HT1080 (cell line): ENCODE measurements around the gene DAPK2. TPM values are rescaled to one million over a fixed set of nuclear protein-coding genes. Genes with fewer than 3 reads are reported as not detected.
A peak's percentile ranks its signal among the peaks of the same experiment; 100 is the strongest.
"Not testable (repeated sequence)": the region's sequence is repeated elsewhere in the genome, so short reads cannot be mapped to it uniquely, and the experiment has no call there.

Experiments
- DNase-seq: peaks from one replicate; pipeline ENCODE4 v3.0.0-alpha.2; 2015; ENCODE audit warnings: low read depth
- total RNA-seq: library from RNA; depleted of rRNA; stranded (reverse); fragments of >200 nt; shearing (Covaris generic); gene quantifications from 2 replicates; pipeline ENCODE4 v1.2.3, GENCODE V29; 2014

Gene DAPK2
- total RNA-seq, 1 experiment from 2014 or later, result 0.43 TPM

DNA sequence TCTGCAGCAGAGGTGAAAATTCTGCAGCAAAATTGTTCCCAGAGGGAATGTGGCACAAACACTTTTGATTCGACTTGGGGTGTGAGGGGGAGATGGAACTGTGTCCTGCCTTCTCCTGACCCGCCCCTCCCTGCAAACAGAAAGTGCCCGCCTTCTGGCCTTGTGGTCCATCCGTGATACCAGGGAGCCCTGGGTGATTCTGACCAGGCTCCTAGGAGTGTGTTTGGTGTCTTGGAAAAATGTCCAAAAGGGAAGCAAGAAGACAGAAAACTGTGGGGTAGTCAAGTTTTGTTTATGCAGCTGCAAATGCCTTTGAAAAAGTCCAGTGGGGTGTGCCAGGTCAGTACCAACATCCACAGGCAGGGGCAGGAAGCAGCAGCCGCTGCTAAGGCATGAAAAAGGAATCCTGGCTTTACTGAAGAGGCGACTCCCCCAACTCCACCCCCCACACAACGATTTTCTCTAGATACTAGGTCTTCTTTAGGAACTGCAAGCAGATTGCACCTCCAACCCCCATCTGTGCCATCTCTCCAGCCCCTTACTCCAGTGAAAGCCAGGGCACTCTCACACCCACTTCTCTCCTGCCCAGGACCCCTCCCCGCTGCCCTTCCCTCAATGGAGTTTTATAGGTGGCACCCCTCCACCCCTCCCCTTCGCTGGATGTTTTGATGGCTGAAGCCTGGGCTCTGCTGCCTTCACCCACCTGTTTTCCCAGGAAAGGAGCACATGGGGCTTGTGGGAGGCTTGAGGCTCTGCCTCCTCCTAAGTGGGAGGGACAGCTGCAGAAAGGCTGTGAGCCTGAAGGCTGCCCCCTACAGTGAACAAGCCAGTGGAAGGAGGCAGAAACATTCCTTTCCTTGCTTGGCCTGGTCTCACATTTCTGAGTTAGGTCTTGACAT lies 130.2 kb downstream of the DAPK2 start:
- DNase-seq, result peak; percentile 31

DNA sequence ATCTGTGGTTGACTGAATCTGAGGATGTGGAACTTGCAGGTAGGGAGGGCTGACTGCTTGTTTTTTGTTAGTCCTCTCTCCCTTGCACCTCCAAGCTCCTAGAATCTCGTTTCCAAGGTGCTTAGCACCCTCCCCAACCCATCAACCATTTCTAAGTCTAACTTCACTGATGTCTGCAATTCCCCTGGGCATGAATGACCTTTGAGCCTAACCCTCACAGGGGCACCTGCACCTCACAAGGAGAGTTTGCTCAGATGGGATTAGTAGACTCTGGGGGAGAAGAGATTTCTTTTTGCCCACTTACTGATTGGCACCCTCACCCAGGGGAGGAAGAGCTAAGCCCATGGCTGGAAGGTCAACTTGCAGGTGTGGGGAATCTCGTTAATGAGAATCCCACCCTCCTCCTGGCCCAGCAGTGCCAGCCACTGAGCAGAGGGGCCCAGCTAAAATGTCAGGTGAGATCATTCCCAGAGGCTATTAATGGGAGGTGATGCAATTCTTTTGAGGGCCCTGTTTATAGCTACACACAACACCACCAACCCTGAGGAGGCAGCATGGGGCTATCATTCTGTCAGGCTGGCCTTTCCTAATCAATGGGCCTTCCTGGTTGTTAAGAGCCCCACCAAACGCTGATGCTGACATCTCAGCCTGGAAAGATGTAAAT lies 130.9 kb downstream of the DAPK2 start:
- no peak for DNase-seq

DNA sequence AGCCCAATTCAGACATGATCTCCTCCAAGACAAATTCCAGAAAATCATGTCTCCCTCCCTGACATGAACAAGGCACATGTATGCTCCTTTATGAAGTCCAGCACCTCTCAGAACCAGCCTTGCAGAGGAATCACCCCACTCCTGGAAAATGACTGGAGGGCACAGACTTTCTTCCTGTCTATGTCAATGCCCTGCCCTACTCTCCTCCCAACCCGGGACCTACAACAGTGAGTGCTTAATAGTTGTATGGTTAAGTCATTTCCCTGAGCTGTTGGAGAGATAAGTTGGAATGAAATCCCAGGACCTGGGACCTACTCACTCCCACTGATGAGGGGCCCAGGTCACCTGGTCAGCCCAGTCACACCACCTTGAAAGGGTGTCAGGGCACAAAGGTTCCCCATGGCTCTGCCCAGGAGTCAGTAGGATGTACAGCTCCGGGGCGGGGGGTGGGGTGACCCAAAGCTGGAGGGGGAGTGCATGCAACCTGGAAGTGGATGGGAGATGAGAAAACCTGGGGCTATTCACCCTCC lies 132.4 kb downstream of the DAPK2 start:
- DNase-seq, result no peak

DNA sequence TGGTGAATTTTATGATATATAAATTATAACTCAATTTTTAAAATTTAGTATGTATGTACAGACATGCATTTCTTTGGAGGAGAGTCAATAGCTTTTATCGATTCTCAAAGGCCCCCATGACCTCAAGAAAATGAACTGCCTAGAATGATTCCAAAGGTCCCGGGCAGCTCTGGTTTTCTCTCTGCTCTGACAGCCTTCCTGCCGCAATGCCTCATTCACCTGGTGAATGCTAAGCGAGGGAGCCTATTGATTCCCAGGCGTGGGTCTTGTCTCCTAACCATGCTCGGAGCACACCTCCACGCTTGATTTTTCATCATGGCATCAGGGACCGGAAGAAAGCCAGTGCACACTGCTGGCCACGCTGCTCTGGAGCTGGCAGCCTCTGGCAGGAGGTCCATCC lies 132.9 kb downstream of the DAPK2 start:
- no peak for DNase-seq

DNA sequence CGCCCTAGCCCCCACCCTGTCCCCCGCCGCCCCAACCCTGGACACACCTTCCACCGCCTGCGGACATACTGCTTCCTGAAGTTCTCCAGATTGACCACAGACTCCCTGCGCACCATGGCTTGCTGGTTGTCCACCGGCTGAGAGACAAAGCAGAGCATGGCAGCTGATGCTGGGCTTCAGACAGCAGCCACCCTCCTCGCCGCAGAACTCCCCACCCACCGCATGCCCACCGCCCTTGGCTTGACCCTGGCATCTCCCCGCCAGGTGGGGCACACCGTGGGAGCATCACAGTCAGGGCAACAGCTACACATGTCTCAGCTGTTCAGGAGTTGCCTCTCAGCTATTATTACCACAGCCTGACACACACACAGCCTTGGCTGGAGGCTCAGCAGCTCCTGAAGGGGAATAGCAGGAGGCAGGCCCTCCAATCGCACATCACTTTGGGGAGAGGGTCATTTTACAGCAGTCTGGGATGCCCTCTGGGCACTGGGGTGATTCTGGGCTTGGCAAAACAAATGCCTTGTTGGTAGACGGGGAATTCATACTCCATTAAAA lies 134.1 kb downstream of the DAPK2 start:
- DNase-seq, result no peak

DNA sequence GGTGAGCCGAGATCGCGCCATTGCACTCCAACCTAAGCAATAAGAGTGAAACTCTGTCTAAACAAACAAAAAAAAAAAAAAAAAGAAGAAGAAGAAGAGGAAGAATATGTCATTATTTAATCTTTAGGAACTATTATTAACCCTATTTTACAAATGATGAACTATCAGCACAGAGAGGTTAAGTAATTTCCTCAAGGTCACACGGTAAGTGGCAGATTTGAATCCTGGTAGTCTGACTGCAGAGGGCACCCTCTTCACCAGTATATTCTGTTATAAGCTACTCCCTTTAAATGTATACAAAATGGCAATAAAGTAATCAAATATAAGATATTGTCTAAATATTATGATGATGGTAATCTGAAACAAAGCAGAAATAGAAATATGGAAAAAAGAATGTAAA lies 135.1 kb downstream of the DAPK2 start:
- DNase-seq, result no peak

DNA sequence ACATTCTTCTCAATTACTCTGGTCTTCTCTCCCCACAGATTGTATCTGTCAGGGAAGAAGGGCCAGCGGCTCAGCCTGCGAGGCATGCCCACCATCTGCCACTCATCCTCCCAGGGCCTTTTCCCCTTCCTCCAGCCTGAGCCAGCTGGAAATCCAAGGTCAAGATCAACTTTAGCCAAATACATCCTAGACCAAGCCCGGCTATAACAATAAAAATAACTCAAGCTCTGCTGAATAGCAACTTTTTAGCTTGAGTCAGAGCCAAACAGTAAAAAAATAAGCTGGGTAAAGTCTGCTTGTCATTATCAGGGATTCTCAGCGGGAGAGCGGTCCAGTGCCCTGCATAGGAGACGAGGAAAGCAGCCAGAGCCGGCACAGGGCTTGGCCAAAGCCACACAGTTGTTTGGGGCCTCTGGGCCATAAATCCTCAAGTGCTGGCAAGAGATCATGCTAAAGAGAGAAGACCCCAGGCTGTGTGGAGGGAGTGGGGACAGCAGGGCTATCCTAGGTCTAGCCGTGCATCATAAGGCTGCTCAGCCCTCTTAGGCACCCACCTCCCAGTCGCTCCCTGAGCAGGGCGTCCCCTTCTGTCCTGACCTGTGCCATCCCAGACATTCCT lies 136.4 kb downstream of the DAPK2 start:
- DNase-seq, result no peak

DNA sequence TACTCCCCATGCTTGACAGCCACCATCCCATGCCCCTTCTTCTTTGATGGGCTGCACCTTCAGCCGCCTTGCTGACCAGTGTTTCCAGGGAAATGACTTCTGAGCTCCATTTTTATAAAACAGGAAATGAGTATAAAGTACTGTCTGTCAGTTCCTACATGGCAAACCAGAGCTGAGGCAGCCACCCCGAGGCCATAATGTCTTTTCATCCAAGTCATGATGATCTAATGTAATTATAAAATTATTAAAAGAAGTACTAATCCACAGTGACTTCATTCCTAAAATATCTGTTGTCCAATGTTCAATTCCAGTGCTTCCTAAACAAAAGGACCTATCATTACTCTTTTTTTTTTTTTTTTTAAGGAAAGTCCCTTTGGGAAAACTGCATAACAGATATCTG lies 137.3 kb downstream of the DAPK2 start:
- DNase-seq, result no peak

DNA sequence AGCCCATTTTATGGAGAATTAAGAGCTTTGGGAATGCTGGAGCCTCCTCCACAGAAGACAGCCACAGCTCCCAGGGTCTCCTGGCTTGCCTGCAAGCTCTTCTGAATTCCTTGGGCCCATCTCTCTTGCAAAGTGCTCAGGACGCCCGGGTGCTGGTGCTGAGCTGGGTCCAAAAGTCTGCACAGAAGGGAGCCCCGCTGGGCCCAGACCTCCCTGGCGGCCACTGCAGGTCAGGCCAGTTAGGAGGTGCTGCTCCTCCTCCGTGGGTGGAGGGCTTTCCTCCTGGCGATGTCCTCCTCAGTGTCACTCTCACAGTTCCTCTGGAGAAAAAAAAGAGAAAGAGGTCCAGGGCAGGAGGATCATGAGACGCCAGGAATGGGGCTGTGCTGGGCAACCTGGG lies 138.0 kb downstream of the DAPK2 start:
- no peak for DNase-seq

DNA sequence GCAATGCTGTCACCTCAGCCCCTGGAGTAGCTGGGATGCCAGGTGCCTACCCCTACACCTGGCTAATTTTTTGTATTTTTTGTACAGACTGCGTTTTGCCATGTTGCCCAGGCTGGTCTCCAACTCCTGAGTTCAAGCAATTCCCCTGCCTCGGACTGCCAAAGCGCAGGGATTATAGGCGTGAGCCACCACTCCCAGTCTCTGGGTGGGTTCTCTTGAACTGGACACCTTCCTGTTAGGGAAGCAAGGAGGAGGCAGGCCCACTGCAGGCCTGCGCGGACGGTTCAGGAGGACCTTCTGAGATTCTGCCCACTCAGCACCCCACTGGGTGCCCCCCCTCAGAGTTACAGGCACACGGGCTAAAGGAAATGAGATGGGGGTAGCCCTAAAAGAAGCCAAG lies 138.8 kb downstream of the DAPK2 start:
- DNase-seq, result no peak

DNA sequence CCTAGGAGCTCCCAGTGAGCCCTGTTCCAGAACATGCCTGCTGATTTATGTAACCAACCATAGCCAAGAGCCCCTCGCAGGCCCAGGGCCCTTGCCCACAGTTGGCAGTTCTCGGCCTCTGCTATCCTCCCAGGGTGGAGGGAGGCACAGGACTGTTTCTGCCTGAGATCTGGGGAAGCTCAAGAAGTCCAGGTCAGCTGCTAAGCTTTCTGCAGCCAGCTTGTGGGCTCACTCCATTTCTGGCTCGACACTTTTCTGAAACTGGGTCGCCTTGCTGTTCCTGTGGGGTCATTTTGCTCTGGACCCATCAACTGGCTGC lies 140.1 kb downstream of the DAPK2 start:
- no peak for DNase-seq

DNA sequence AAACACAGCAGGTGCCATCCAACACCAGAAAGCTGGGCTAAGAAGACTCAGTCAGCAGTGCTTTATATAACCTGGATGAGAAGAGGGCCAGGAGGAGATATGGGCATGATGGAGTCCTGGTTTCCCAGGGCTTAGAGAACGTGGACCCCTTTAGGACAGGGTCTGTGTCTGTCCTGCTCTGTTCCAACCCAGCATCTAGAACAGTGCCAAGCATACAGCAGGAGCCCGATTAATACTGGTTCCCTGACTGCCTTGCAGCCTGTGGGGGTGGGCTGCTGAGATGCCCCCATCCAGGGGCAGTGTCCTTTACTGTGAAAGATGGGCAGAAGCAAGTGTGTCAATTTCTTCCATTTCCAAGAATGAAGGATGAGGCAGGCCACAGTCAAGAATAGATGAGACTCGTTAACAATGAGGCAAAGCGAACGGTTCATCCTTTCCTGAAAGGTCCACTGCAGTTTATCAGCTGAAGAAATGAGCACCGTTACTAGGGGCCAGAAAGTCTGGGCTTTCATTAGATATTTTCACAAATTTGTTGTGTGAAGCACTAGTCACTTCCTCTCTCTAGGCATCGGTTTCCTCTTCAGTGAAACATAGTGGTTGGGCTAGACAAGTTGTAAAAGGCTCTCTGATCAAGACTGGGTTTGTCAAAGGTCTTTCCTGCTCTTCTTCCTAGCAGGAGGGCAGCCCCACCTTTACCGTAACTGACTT lies 140.6 kb downstream of the DAPK2 start:
- peak; percentile 23 for DNase-seq

DNA sequence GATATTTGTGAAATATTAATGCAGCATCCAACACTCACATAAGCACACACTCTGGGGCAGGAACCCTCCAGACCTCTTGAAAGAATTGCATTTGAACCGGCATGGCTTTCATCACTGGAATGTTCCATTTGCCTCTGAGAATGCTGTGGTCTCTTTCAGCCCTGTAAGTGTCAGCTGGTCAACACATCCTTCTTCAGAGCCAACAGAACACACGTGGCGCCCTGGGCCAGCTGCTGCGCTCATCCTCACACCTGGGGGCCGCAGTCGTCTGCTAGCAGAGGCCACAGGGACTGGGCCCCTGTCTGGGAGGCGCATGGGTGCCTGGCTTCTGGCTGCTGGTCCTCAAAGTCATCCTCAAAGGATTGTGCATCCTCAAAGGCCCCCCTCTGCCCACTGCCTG lies 141.2 kb downstream of the DAPK2 start:
- DNase-seq, result no peak

DNA sequence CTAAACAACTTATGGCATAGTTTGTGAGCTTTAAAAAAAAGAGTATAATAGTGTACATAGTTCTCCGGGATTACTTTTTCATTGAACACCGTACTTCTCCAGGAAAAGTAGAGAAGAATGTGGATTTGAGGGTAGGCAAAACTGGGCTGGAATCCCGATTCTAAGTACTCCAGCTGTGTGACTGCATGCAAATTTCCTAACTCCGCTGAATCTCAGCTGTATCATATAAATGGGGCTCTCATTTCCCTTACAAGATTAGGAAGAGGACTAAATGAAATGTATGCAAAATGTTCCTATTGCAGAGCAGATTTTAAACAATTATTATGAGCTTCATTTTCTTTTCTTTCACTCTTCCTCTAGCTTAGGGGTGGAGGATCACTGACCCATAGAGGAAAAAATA lies 142.2 kb downstream of the DAPK2 start:
- DNase-seq, result no peak

DNA sequence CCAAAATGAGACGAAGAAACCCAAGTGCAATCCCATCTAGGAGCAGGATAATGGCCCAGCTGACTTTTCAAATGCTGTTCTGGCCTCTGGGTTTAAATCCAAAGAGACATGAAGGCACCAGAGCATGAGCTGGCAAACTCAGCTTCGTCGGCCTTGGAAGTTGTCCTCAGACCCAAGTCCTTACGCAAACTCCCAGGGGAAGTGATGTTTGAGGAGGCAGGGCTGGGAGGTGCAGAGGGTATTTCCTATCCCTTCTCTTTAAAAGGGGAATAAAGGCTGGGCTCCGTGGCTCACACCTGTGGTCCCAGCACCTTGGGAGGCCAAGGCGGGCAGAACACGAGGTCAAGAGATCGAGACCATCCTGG lies 143.6 kb downstream of the DAPK2 start:
- DNase-seq, result no peak

DNA sequence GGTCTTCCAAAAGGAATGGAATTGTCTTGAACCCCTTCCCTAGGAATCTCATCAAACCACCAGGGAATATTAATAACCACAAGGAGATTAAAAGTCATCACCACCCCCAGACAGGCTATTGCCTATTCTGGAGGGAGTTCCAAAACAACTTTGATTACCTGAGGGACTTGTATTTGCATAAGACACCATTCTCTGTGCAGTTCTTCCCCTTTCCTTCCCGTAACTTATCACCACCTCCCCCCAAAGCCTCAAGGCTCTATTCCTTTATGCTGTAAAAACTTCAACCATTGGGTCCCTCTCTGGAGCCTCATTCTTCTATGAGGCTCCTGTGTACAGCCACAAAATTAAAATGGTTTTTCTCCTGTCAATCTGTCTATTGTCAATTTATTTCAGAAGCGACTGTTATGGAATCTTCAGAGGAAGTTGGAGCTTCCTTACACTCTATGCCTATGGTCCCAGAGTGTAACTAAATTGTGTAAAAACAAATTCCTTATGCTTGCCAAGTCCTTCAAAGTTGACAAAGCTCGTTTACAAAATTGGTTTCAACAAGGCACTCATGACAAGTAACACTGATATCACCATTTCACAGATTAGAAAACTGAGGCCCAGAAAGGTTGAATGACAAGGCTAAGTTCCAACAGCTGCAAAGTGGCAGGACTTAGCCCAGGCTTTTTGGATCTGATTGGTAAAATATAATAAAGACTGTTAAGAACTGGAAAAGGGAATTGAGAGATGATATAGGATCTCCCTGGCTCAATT lies 144.2 kb downstream of the DAPK2 start:
- no peak for DNase-seq

DNA sequence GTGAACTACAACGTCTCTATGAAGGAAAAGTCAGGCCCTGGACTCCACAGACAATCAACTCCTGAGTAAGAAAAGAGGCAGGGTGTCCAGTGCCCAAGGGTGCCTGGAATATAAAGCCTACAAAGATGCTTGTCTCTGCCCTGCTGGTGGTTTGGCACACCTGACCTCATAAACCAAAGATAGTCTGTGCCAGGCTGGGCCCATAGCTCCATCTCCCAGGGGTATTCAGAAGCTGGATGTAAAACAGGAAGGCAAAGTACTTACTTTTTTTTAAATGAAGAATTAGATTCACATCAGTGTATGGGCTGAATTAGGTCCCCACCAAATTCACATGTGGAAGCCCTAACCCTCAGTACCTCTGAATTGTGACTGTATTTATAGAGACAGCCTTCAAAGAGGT lies 146.0 kb downstream of the DAPK2 start:
- no peak for DNase-seq

DNA sequence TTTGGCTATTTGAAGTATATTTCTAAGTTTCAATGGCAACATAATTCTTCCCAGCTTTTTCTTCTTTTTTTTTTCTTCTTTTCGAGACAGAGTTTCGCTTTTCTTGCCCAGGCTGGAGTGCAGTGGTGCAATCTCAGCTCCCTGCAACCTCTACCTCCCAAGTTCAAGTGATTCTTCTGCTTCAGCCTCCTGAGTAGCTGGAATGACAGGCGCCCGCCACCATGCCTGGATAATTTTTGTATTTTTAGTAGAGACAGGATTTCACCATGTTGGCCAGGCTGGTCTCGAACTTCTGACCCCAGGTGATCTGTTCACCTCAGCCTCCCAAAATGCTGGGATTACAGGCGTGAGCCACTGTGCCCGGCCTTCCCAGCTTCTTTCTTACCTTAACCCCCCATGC lies 146.7 kb downstream of the DAPK2 start:
- DNase-seq, result not testable (repeated sequence)

DNA sequence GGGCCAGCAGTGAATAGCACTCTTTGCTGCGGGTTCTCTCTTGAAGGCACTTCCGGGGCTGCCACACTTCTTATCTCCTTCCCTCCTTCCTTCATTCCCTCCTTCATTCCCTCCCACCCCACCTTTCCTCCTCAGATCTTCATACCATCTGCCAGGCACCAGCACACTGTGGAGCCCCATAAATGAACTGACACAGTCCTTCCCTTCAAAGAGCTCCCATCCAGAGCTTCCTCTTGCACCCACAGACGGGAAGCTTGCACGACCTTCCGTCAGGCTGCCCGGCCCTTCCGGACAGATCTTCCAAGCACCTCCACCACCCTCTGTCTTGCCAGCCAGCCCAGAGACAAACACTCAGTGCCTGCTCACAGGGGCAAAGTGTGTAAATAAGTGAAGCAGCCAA lies 147.1 kb downstream of the DAPK2 start:
- DNase-seq, result no peak

DNA sequence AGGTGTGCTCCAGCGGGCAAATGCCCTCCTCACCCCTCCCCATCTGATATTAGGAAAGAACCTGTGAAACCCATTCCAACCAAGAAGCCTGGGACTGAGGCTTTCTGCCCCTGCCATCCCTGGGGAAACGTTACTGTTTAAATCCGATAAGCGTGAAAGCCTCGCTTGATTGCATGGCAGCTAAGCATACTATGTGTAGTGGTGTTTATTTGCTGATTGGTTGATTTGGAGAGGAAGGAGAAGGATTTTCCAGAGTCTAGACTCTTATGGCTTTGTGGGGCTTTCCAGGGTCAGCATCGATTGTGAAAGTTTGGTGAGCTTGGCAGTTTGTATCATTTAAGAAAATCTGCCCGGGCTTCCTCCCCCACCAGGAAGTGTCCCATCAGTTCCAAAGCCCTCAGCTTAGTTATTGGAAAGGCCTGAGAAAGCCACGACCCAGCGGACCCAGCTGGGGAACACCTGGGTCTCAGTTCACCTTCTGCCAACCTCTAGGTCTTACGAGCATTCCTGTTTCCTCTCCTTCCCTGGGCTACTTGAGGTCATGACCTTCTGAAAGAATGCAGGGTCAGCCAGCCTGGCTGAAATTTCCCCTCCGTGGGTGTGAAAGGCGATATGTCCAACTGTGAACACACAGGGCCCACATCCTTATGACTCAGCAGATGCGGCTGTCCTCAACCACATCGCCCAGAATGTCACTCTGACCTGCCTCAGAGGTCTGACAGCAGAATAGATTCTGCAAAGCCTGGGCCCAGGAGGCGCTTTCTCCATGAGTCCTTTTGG lies 149.8 kb downstream of the DAPK2 start:
- DNase-seq, result peak; percentile 69
